Subcutaneous abdominal adipose tissue (tissue), 5 donors: ENCODE data around the gene PAPSS2.

ENCODE experiments used
- H3K27ac ChIP-seq: one replicate; pipeline ENCODE4 v1.7.0; 2013; ENCODE audit warnings: low read depth, mild to moderate bottlenecking, inconsistent platforms, low read length, moderate library complexity
- H3K27me3 ChIP-seq, 5 donors: one replicate each; pipeline ENCODE4 v1.7.0; 2013; ENCODE audit warnings: low read length in 5 of 5, inconsistent platforms in 1 of 5; ENCODE audit not compliant: control insufficient read depth in 5 of 5, insufficient read depth in 4 of 5
- H3K36me3 ChIP-seq, 5 donors: one replicate each; pipeline ENCODE4 v1.7.0; 2013; ENCODE audit warnings: low read length in 5 of 5; ENCODE audit not compliant: control insufficient read depth in 5 of 5, insufficient read depth in 5 of 5
- H3K4me1 ChIP-seq, 5 donors: one replicate each; pipeline ENCODE4 v1.7.0; 2013; ENCODE audit warnings: low read length in 5 of 5, mild to moderate bottlenecking in 3 of 5, moderate library complexity in 1 of 5; ENCODE audit not compliant: control insufficient read depth in 5 of 5, insufficient read depth in 5 of 5
- H3K4me3 ChIP-seq, 5 donors: one replicate each; pipeline ENCODE4 v1.7.0; 2013; ENCODE audit warnings: low read length in 5 of 5, low read depth in 1 of 5
- H3K9ac ChIP-seq, 5 donors: one replicate each; pipeline ENCODE4 v1.7.0; 2013; ENCODE audit warnings: low read length in 5 of 5, mild to moderate bottlenecking in 4 of 5, moderate library complexity in 3 of 5
- H3K9me3 ChIP-seq, 5 donors: one replicate each; pipeline ENCODE4 v1.7.0; 2013; ENCODE audit warnings: low read length in 5 of 5; ENCODE audit not compliant: control insufficient read depth in 5 of 5
- donor health status: healthy.
- donor health status: healthy.
- donor health status: healthy.
- donor health status: healthy.
- donor health status: healthy.

The PAPSS2 gene

GRCh38 chr10:87622314-87623004 lies 37.2 kb upstream of the PAPSS2 start:
- Histone ChIP-seq H3K9ac (no peak overlapping the region), H3K27ac (no peak overlapping the region), H3K4me1 (peaks cover 0 to 17% (median 7%) of the 10 kb centered on the region in 5 donors), H3K27me3 (no peaks in the 10 kb centered on the region), H3K9me3 (no peaks in the 10 kb centered on the region), H3K4me3 (no peak overlapping the region), H3K36me3 (no peaks in the 10 kb centered on the region)

DNA sequence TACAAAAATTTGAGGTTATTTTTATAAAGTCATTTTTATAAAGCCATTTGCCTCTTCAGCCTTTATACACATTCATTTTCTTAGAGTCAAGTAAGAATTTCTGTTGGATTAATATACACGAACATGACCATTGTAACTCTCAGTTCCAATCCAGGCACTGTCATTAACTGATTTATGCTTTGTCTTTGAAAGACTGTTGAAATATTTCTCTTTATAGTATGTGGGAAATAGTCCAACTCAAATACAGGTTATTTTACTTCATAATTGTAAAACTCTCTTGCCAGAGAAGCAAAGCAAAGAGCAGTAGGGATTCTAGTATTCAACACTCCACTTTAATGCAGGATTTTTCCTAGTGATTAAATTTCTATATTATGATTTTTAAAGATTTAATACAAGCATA lies 36.5 kb upstream of the PAPSS2 start:
- Histone ChIP-seq H3K27ac (no peak overlapping the region), H3K27me3 (no peaks in the 10 kb centered on the region), H3K36me3 (no peaks in the 10 kb centered on the region), H3K9ac (no peak overlapping the region), H3K9me3 (no peaks in the 10 kb centered on the region), H3K4me3 (no peak overlapping the region), H3K4me1 (peaks cover 0 to 17% (median 7%) of the 10 kb centered on the region in 5 donors)

DNA sequence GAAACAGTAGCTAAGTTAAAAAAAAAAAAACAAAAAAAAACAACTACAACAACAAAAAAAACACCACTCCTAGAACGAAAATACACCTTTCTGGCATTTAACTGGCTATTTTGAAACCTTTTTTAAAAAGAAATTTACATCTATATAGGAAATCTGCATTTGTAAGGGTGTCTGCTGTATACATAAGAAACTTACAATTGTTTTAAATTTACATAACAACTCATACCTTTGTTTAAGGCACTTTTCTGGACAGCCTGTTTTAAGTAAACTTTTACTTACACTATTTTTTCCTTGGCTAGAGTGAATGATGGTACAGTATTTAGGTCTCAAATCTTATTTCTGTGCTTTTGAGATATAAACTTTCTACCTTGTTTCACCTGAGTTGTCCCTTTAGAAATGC lies 34.0 kb upstream of the PAPSS2 start:
- Histone ChIP-seq H3K9ac (no peak overlapping the region), H3K27me3 (no peaks in the 10 kb centered on the region), H3K9me3 (no peaks in the 10 kb centered on the region), H3K4me3 (no peak overlapping the region), H3K36me3 (no peaks in the 10 kb centered on the region), H3K4me1 (peaks cover 0 to 11% (median 7%) of the 10 kb centered on the region in 5 donors), H3K27ac (no peak overlapping the region)

- H3K4me1 ChIP-seq: peaks cover 0 to 11% (median 7%) of the 10 kb centered on the region in 5 donors
- H3K27ac ChIP-seq: no peak overlapping the region
- H3K9me3 ChIP-seq: no peaks in the 10 kb centered on the region
- H3K9ac ChIP-seq: no peak overlapping the region
- H3K4me3 ChIP-seq: no peak overlapping the region
- no peaks in the 10 kb centered on the region for H3K36me3 ChIP-seq
- H3K27me3 ChIP-seq: no peaks in the 10 kb centered on the region
Observed at GRCh38 chr10:87626422-87626892, 33.2 kb upstream of the PAPSS2 start.

DNA sequence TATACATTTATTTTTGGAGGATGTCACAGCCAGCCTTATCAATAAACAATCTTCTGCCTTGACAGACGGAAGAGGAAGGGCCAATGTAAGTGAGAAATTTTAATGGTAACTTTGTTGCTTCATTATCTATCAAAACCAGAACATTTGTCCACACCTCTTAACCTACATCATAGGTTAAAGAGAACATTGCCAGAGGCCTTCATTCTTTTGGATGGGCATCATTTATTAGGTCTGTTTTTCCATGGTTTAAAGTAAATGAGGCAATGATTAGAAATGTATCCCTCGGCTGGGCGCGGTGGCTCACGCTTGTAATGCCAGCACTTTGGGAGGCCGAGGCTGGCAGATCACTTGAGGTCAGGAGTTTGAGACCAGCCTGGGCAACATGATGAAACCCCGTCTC lies 29.5 kb upstream of the PAPSS2 start:
- Histone ChIP-seq H3K27me3 (no peaks in the 10 kb centered on the region), H3K27ac (no peak overlapping the region), H3K9ac (no peak overlapping the region), H3K9me3 (no peaks in the 10 kb centered on the region), H3K4me1 (no peaks in the 10 kb centered on the region), H3K36me3 (no peaks in the 10 kb centered on the region), H3K4me3 (no peak overlapping the region)

DNA sequence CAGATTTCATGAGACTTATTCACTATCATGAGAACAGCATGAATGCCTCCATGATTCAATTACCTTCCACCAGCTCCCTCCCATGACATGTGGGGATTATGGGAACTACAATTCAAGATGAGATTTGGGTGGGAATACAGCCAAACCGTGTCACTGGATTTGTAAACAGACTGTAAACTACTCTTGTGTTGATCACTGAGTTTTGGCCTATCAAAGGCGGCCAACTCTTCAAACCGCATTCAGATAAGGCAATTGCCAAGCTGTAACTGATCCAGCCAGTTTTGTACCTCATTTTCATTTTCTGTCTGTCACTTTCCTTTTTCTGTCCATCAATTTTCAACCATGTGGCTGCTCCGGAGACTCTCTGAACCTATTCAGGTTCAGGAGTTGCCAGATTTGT lies 27.2 kb upstream of the PAPSS2 start:
- no peak overlapping the region for H3K4me3 ChIP-seq

DNA sequence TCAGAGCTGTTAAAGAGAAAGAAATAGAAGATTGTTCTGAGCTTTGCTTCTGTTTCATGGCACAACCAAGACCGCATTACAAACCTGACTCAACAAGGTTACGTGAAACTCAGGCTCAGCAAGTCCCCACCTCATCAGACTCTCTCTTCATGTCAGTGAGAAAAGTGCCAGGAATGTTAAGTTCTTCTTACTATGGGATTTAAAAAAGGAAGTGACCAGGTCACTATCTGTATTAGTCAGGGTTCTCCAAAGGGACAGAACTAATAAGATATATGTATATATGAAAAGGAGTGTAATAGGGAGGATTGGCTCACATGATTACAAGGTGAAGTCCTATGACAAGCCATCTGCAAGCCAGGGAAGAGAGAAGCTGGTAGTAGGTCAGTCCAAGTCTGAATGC lies 25.4 kb upstream of the PAPSS2 start:
- H3K27ac ChIP-seq: no peak overlapping the region
- no peaks in the 10 kb centered on the region for H3K9me3 ChIP-seq
- no peaks in the 10 kb centered on the region for H3K4me1 ChIP-seq
- no peaks in the 10 kb centered on the region for H3K27me3 ChIP-seq
- H3K36me3 ChIP-seq: no peaks in the 10 kb centered on the region
- H3K4me3 ChIP-seq: no peak overlapping the region
- H3K9ac ChIP-seq: no peak overlapping the region

More for the DNA sequence above, 27.2 kb upstream of the PAPSS2 start:
- Histone ChIP-seq H3K9me3 (no peaks in the 10 kb centered on the region), H3K9ac (no peak overlapping the region), H3K4me1 (no peaks in the 10 kb centered on the region), H3K27me3 (no peaks in the 10 kb centered on the region), H3K27ac (no peak overlapping the region), H3K36me3 (no peaks in the 10 kb centered on the region)

- Histone ChIP-seq H3K36me3 (no peaks in the 10 kb centered on the region), H3K27ac (no peak overlapping the region), H3K4me3 (no peak overlapping the region), H3K9ac (no peak overlapping the region), H3K9me3 (no peaks in the 10 kb centered on the region), H3K4me1 (no peaks in the 10 kb centered on the region), H3K27me3 (no peaks in the 10 kb centered on the region)
Observed at GRCh38 chr10:87635498-87636312, 24.0 kb upstream of the PAPSS2 start.

GRCh38 chr10:87636313-87636915 lies 23.3 kb upstream of the PAPSS2 start:
- Histone ChIP-seq H3K36me3 (no peaks in the 10 kb centered on the region), H3K27ac (no peak overlapping the region), H3K9ac (no peak overlapping the region), H3K4me3 (no peak overlapping the region), H3K27me3 (no peaks in the 10 kb centered on the region), H3K9me3 (no peaks in the 10 kb centered on the region), H3K4me1 (no peaks in the 10 kb centered on the region)

- H3K36me3 ChIP-seq: no peaks in the 10 kb centered on the region
- H3K4me3 ChIP-seq: no peak overlapping the region
- H3K9ac ChIP-seq: no peak overlapping the region
- no peaks in the 10 kb centered on the region for H3K27me3 ChIP-seq
- H3K4me1 ChIP-seq: peaks cover 0 to 8% (median 0%) of the 10 kb centered on the region in 5 donors
- no peak overlapping the region for H3K27ac ChIP-seq
- no peaks in the 10 kb centered on the region for H3K9me3 ChIP-seq
Observed at GRCh38 chr10:87639493-87639892, 20.2 kb upstream of the PAPSS2 start.
